ENCODE data around the gene EVL. TPM values are rescaled to one million over a fixed set of nuclear protein-coding genes. Genes with fewer than 3 reads are reported as not detected.

EVL gene
- total and polyA plus RNA-seq, 2 donors (not counting 3 experiments of a cell fraction or from before 2014, with no cell fraction given): 34.6 to 62.5 TPM

DNA sequence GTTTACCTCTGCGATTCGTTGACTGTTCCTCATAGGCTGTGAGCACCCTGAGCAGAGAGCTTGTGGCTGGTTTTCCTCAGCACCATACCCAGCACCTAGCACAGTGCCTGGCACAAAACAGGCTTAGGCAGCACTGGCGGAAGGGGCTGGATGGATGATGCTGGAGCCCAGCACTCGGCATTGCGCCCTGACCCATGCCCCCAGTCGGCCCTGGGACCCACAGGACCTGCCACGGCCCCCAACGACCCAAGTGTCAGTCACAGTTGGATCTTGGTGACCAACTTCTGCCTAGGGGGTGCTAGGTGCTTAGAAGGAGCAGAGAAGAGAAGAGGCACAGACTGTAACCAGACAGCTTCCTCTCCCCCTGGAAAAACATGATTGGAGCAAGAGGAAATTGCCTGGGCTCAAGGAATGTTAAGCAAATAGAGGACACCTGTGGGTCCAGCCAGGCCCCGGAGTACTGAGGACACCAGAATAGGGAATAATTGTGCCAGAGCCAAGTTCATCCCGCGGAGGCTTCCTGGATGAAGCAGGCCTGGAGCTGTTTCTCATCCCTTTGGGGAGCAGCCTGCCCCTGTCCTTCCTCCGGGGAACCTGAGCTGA lies 62.7 kb downstream of the EVL start:
- dilution Hi-C loops (cut with MboI; ENCODE audit: extremely low pct_ligation_motif_present, low sequenced_read_pairs): no loop called here
- CTCF ChIA-PET: interaction anchor here (1.2 to 7.6 kb wide), 4 partner anchors 14 to 145 kb away, joined by 3 to 44 read pairs (median 4); no protein-coding TSS in a partner anchor
- no peaks in the 10 kb centered on the region for H3K9me1 ChIP-seq (replicated peaks; ENCODE audit: control insufficient read depth, extremely low read depth, insufficient read depth, low read length)
- no peaks in the 10 kb centered on the region for H3K4me1 ChIP-seq (ENCODE audit: control insufficient read depth, extremely low read depth, insufficient read depth, low read length)
- H3K36me3 ChIP-seq (ENCODE audit: control insufficient read depth in 2 of 2, extremely low read depth in 1 of 2, insufficient read depth in 2 of 2, low read length in 2 of 2): peaks cover 0 to 5% of the 10 kb centered on the region in 2 experiments
- H4K20me1 ChIP-seq (replicated peaks; ENCODE audit: control insufficient read depth, extremely low read depth, insufficient read depth, low read length): no peaks in the 10 kb centered on the region
- no peak overlapping the region for H3K9ac ChIP-seq (replicated peaks; ENCODE audit: extremely low read depth, insufficient read depth, low read length)
- no peak for FAIRE-seq
- no TSS peak for BruUV-seq (replicated peaks)
- no peaks in the 10 kb centered on the region for H3K9me3 ChIP-seq (replicated peaks; ENCODE audit: control insufficient read depth, insufficient read depth, low read length)
- H3K79me2 ChIP-seq (ENCODE audit: control insufficient read depth, insufficient read depth, low read length): no peaks in the 10 kb centered on the region
- no peak overlapping the region for H2AFZ ChIP-seq (ENCODE audit: low read depth, low read length)
- H3K27ac ChIP-seq (ENCODE audit: insufficient read depth, low read depth, low read length): no peak overlapping the region
- peak; percentile 77 for DNase-seq (ENCODE audit: low read depth, low spot score)
- POLR2A ChIA-PET: no interaction called here
- TF ChIP-seq MYC (IDR thresholded peaks at IDR 0.05; ENCODE audit: low read depth, low read length) (no peak), FOS (IDR thresholded peaks at IDR 0.05; ENCODE audit: borderline replicate concordance, insufficient read depth, low read length) (no peak)
- TF ChIP-seq, protein P1, sequence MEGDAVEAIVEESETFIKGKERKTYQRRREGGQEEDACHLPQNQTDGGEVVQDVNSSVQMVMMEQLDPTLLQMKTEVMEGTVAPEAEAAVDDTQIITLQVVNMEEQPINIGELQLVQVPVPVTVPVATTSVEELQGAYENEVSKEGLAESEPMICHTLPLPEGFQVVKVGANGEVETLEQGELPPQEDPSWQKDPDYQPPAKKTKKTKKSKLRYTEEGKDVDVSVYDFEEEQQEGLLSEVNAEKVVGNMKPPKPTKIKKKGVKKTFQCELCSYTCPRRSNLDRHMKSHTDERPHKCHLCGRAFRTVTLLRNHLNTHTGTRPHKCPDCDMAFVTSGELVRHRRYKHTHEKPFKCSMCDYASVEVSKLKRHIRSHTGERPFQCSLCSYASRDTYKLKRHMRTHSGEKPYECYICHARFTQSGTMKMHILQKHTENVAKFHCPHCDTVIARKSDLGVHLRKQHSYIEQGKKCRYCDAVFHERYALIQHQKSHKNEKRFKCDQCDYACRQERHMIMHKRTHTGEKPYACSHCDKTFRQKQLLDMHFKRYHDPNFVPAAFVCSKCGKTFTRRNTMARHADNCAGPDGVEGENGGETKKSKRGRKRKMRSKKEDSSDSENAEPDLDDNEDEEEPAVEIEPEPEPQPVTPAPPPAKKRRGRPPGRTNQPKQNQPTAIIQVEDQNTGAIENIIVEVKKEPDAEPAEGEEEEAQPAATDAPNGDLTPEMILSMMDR (IDR thresholded peaks at IDR 0.05; ENCODE audit: extremely low read depth in 1 of 2, insufficient read depth in 1 of 2, low read depth in 1 of 2, low read length in 2 of 2): no peak
- TF ChIP-seq, protein P2, sequence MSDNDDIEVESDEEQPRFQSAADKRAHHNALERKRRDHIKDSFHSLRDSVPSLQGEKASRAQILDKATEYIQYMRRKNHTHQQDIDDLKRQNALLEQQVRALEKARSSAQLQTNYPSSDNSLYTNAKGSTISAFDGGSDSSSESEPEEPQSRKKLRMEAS (IDR thresholded peaks at IDR 0.05; ENCODE audit: insufficient read depth, insufficient read length): no peak
- H3K27me3 ChIP-seq (ENCODE audit: control insufficient read depth in 2 of 2, insufficient read depth in 2 of 2, low read length in 2 of 2): no peaks in the 10 kb centered on the region
- intact Hi-C loops (cut with micrococcal nuclease): loop anchor here (1.0 kb wide), 1 partner anchor 14 kb away; no protein-coding TSS in a partner anchor
- H3K4me2 ChIP-seq (ENCODE audit: insufficient read depth, low read length): no peak overlapping the region
- H3K4me3 ChIP-seq (replicated peaks in 1 of 3; ENCODE audit: insufficient read depth in 1 of 3, low read depth in 1 of 3, low read length in 3 of 3): no peak overlapping the region

All from endothelial cell of umbilical vein (primary cell).